LNCaP clone FGC (cell line): ENCODE data around the gene FEZ2.

Experiments
- DNase-seq: peaks from one replicate; pipeline ENCODE4 v3.0.0-alpha.2; 2011; ENCODE audit warnings: low read depth
- H3K4me3 ChIP-seq: 2 replicates; pipeline ENCODE4 v1.5.1; 2011; ENCODE audit warnings: mild to moderate bottlenecking, low read depth, low read length, control low read depth
- TF ChIP-seq, protein P1 (sequence below): IDR thresholded peaks from 2 replicates; pipeline ENCODE4 v1.5.1; 2012; ENCODE audit warnings: mild to moderate bottlenecking; ENCODE audit not compliant: control insufficient read depth, insufficient read depth; ENCODE audit errors: extremely low read depth

Gene FEZ2

DNA sequence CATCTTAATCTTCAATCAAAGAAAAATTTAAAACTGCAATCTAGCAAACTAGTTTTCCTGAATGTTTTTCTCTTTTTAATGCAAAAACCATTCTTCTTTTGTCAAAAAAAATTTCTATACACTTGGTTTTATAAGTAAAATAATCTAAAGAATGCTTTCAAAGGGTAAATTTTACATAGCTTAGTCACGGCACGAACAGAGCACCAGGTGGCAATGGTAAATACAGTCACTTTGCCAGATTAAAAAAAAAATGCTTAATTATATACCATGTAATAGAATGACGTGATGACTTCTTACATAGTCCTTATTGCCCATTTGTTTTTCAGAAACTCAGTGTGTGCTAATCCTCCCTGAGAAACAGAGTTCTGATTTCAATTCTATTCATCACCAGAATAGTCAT, 10.4 kb downstream of the FEZ2 start:
- H3K4me3 ChIP-seq: no peak overlapping the region
- TF ChIP-seq, protein P1, sequence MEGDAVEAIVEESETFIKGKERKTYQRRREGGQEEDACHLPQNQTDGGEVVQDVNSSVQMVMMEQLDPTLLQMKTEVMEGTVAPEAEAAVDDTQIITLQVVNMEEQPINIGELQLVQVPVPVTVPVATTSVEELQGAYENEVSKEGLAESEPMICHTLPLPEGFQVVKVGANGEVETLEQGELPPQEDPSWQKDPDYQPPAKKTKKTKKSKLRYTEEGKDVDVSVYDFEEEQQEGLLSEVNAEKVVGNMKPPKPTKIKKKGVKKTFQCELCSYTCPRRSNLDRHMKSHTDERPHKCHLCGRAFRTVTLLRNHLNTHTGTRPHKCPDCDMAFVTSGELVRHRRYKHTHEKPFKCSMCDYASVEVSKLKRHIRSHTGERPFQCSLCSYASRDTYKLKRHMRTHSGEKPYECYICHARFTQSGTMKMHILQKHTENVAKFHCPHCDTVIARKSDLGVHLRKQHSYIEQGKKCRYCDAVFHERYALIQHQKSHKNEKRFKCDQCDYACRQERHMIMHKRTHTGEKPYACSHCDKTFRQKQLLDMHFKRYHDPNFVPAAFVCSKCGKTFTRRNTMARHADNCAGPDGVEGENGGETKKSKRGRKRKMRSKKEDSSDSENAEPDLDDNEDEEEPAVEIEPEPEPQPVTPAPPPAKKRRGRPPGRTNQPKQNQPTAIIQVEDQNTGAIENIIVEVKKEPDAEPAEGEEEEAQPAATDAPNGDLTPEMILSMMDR: no peak
- DNase-seq: no peak

DNA sequence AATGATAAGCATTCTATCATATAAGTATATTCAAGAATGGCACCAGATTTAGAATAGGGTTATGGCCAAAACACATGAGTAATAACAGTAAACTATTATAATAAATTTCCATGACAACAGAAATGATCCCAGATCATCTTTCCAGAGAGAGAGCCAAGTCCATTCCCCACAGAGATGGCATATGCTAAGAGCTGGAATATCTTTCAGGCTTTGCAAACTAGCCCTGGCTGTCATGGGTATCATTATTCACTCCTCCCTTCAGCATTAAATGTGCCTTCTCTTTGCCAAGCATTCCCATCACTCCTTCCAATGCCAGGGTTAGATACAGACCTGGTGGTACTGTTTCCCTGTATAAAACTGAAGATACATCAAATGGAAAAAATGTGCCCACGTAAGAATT, 10.9 kb downstream of the FEZ2 start:
- H3K4me3 ChIP-seq: no peak overlapping the region
- TF ChIP-seq, protein P1: no peak
- DNase-seq: no peak

DNA sequence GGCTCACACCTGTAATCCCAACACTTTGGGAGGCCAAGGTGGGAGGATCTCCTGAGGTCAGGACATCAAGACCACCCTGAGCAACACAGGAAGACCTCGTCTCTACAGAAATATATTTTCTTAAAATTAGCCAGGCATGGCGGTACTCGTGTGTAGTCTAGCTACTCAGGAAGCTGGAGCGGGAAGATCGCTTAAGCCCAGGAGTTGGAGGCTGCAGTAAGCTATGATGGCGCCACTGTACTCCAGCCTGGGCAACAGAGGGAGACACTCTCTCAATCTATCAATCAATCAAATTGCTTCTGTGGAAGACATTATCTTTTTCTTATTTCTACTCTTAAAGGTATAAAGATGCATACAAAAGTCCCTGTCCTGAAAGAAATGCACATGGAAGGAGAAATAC, 11.3 kb downstream of the FEZ2 start:
- TF ChIP-seq, protein P1: no peak
- no peak overlapping the region for H3K4me3 ChIP-seq
- no peak for DNase-seq

DNA sequence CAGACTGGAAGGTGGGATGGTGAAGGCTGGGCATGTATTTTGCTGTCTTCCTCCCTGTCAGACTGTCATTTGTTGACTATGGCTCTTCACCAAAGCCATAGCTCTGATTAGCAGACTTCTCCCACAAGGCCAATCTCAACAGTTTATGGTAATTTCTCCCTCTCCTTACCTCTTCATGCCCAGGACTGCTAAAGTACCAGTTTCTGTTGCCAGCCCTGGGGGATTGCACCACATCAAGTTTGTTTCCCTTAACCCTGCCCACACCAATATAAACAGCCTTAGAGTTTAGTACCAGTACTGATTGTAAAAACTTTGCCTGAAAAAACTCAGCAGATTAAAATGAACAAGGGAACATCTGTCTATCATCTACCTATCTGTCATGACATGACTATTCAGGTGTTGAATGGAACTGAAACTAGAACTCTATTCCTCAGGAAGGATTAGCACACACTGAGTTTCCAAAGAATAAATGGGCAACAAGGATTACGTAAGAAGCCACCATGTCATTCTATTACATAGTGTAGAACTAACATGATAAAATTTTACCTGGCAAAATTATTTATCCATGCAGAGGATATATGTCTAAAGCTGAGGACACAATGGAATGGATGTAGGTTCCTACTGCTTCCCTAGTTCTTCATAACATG, 13.7 kb downstream of the FEZ2 start:
- no peak for DNase-seq
- TF ChIP-seq, protein P1: no peak
- H3K4me3 ChIP-seq: no peak overlapping the region

DNA sequence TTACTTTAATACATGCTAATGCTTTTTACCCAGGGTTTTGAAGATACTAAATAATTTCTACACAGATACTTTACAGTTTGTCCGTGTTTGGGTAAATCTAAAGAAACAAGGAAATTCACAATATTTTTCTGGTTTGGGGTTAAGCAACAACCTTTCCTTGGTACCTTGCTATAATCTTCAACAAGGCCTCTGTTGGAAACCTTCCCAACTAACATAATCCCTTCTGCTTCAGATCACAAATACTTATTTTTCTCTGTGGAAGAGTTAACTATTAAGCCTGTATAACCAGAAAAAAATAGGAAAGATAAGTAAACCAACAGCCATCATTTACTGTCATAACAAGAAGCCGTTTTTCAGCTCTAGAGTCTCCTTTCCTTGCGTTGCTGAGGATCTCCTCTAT, 15.0 kb downstream of the FEZ2 start:
- TF ChIP-seq, protein P1: no peak
- no peak for DNase-seq
- H3K4me3 ChIP-seq: no peak overlapping the region

DNA sequence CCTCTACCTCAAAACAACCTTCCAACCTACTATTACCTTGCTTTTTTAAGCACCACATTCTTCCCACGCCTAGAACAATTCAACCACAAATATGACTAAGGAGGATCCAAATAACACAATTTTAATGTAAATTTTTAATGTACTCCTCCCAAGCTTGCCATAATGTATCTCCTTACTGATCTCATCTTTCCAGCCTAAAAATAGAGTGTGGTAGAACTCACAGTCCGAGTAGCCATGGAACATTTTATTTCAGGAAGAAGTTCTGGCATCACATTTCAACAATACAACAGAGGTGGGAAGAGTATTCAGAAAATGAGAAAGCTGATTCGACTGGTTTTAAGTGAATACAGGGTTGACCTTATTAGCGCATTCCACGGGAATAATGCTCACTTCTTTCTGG, 15.4 kb downstream of the FEZ2 start:
- DNase-seq: no peak
- TF ChIP-seq, protein P1: no peak
- no peak overlapping the region for H3K4me3 ChIP-seq

DNA sequence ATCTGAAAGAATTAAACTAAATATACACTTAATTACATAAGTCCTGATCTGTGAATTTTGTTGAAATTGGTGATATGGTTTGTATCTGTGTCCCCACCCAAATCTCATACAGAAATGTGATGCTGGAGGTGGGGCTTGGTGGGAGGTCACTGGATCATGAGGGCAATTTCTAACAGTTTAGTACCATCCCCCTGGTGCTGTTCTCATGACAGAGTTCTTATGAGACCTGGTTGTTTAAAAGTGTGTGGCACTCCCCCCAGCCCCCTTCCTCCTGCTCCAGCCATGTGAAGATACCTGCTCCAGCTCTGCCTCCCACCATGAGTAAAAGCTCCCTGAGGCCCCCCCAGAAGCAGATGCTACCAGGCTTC, 18.7 kb downstream of the FEZ2 start:
- H3K4me3 ChIP-seq: no peak overlapping the region
- TF ChIP-seq, protein P1: no peak
- DNase-seq: no peak
